ENCODE data around the gene ADAMTS3. TPM values are rescaled to one million over a fixed set of nuclear protein-coding genes. Genes with fewer than 3 reads are reported as not detected.

The ADAMTS3 gene
- total and polyA plus RNA-seq, 2 donors (not counting 3 experiments of a cell fraction or from before 2014, with no cell fraction given) = 0.37 to 1.3 TPM

DNA sequence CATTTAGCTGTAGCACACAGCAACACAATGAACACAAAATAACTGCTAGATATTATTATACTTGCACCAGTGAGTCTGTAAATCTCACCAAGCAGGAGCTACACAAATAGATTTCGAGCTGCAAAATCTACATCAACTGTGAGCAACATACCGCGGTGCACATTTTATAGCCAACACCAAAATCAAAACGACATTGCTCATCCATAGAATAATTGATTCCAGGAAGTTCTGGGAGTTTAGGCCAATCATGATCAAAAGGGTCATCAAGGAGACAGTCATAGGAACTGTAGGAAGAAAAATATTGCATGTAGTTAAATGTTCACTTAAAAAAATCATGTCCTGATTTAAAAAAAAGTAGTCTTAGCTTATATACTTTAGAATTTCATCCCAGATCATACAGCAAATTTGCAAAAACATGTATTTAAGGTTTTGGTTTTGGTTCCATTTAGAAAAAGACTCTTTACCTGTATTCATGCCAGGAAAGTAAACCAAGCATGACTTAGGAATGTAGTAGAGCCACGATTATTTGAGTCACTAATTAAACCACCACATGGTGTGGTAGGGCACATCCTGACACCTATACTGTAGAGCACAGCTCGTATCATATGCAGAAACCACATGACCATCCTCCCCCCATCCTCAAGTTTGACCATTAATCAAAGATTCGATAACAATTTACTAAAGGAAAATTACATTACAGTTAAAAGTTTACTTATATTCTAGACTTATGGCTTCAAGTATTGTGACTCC is 250.4 kb downstream of the ADAMTS3 start:
- DNase-seq (ENCODE audit: low read depth, low spot score) (no peak), FAIRE-seq (no peak)
- Histone ChIP-seq H3K4me3 (replicated peaks in 1 of 3; ENCODE audit: insufficient read depth in 1 of 3, low read depth in 1 of 3, low read length in 3 of 3) (no peak overlapping the region), H3K9me3 (replicated peaks; ENCODE audit: control insufficient read depth, insufficient read depth, low read length) (no peaks in the 10 kb centered on the region), H3K9me1 (replicated peaks; ENCODE audit: control insufficient read depth, extremely low read depth, insufficient read depth, low read length) (no peaks in the 10 kb centered on the region), H3K27me3 (ENCODE audit: control insufficient read depth in 2 of 2, insufficient read depth in 2 of 2, low read length in 2 of 2) (no peaks in the 10 kb centered on the region), H3K79me2 (ENCODE audit: control insufficient read depth, insufficient read depth, low read length) (no peaks in the 10 kb centered on the region), H3K4me2 (ENCODE audit: insufficient read depth, low read length) (no peak overlapping the region), H3K9ac (replicated peaks; ENCODE audit: extremely low read depth, insufficient read depth, low read length) (no peak overlapping the region), H3K27ac (ENCODE audit: insufficient read depth, low read depth, low read length) (no peak overlapping the region), H3K36me3 (ENCODE audit: control insufficient read depth in 2 of 2, extremely low read depth in 1 of 2, insufficient read depth in 2 of 2, low read length in 2 of 2) (no peaks in the 10 kb centered on the region), H4K20me1 (replicated peaks; ENCODE audit: control insufficient read depth, extremely low read depth, insufficient read depth, low read length) (no peaks in the 10 kb centered on the region), H3K4me1 (ENCODE audit: control insufficient read depth, extremely low read depth, insufficient read depth, low read length) (peaks cover 12% of the 10 kb centered on the region), H2AFZ (ENCODE audit: low read depth, low read length) (no peak overlapping the region)
- CTCF ChIA-PET = interaction anchor here (0.7 to 7.3 kb wide), 4 partner anchors 9 to 141 kb away, joined by 3 to 40 read pairs (median 14); no protein-coding TSS in a partner anchor
- dilution Hi-C loops (cut with MboI; ENCODE audit: extremely low pct_ligation_motif_present, low sequenced_read_pairs) = no loop called here
- no TSS peak for BruUV-seq (replicated peaks)
- intact Hi-C loops (cut with micrococcal nuclease) = loop anchor here (5.0 kb wide), 1 partner anchor 654 kb away; no protein-coding TSS in a partner anchor
- POLR2A ChIA-PET = no interaction called here
- TF ChIP-seq MYC (IDR thresholded peaks at IDR 0.05; ENCODE audit: low read depth, low read length) (no peak), FOS (IDR thresholded peaks at IDR 0.05; ENCODE audit: borderline replicate concordance, insufficient read depth, low read length) (no peak), POLR2A (IDR thresholded peaks at IDR 0.05; ENCODE audit: low read depth, low read length) (no peak), EZH2 (IDR thresholded peaks at IDR 0.05; ENCODE audit: borderline replicate concordance, low read depth, low read length, severe bottlenecking) (no peak), GATA2 (IDR thresholded peaks at IDR 0.05; ENCODE audit: insufficient read depth, insufficient read length, low read depth, low read length) (no peak), JUN (IDR thresholded peaks at IDR 0.05; ENCODE audit: borderline replicate concordance, insufficient read depth, insufficient read length, low read depth) (no peak), POLR2AphosphoS5 (IDR thresholded peaks at IDR 0.05; ENCODE audit: insufficient read depth, low read depth, low read length) (no peak)
- TF ChIP-seq, protein P1, sequence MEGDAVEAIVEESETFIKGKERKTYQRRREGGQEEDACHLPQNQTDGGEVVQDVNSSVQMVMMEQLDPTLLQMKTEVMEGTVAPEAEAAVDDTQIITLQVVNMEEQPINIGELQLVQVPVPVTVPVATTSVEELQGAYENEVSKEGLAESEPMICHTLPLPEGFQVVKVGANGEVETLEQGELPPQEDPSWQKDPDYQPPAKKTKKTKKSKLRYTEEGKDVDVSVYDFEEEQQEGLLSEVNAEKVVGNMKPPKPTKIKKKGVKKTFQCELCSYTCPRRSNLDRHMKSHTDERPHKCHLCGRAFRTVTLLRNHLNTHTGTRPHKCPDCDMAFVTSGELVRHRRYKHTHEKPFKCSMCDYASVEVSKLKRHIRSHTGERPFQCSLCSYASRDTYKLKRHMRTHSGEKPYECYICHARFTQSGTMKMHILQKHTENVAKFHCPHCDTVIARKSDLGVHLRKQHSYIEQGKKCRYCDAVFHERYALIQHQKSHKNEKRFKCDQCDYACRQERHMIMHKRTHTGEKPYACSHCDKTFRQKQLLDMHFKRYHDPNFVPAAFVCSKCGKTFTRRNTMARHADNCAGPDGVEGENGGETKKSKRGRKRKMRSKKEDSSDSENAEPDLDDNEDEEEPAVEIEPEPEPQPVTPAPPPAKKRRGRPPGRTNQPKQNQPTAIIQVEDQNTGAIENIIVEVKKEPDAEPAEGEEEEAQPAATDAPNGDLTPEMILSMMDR (IDR thresholded peaks at IDR 0.05; ENCODE audit: extremely low read depth in 1 of 2, insufficient read depth in 1 of 2, low read depth in 1 of 2, low read length in 2 of 2) = no peak
- TF ChIP-seq, protein P2, sequence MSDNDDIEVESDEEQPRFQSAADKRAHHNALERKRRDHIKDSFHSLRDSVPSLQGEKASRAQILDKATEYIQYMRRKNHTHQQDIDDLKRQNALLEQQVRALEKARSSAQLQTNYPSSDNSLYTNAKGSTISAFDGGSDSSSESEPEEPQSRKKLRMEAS (IDR thresholded peaks at IDR 0.05; ENCODE audit: insufficient read depth, insufficient read length) = no peak
